Measurements from ENCODE around the gene OSCAR. TPM values are rescaled to one million over a fixed set of nuclear protein-coding genes. Genes with fewer than 3 reads are reported as not detected.

The OSCAR gene
- total RNA-seq, result 1 to 10 TPM in 3 of 10 donors, under 1 TPM in 6, not detected in 1; 0.23 to 5.3 (median 0.40) TPM
- 1 to 10 TPM in 1 of 2 donors, under 1 TPM in 1; 0.22 to 1.0 TPM for polyA plus RNA-seq
- long read RNA-seq, donor 1, partial matches to known transcripts, result 1 of 2 reads
- long read RNA-seq, donor 1, other reads (novel, unspliced or antisense), result 1 of 2 reads
- long read RNA-seq, donor 2, result 0 reads
- long read RNA-seq, donor 3, partial matches to known transcripts, result 1 of 1 reads
- long read RNA-seq, donor 3, other reads (novel, unspliced or antisense), result 0 of 1 reads

GRCh38 chr19:54100561-54100960 is at the start of gene OSCAR:
TSS of gene OSCAR (minus strand) at chr19:54100803. CDS start at chr19:54100792, 11 bp downstream.
- 43 to 47% methylated on average over 5 of the region's 5 CpGs for WGBS, 2 donors
- H3K4me1 ChIP-seq, result peaks cover 4 to 45% (median 20%) of the 10 kb centered on the region in 9 donors
- peak within 1 kb of the TSS in 2 of 10 donors; percentile 11 to 50 for H3K4me3 ChIP-seq
- no peaks in the 10 kb centered on the region for H3K9me3 ChIP-seq
- TF ChIP-seq CTCF (IDR thresholded peaks at IDR 0.05), result no peak
- peak within 1 kb of the TSS in 1 of 10 donors; percentile 89 for H3K27ac ChIP-seq
- no peak for DNase-seq
- intact Hi-C loops (cut with DNase I), result loop anchor here in 3 of 10 donors (10.0 kb wide), 3 partner anchors 126 to 954 kb away; no protein-coding TSS in a partner anchor
- H3K36me3 ChIP-seq, result peaks cover 0 to 7% (median 0%) of the 10 kb centered on the region in 9 donors
- H3K27me3 ChIP-seq, result peaks cover 0 to 22% (median 12%) of the 10 kb centered on the region in 7 donors
- ATAC-seq, result no peak

GRCh38 chr19:54149021-54149812 is 48.6 kb upstream of the OSCAR start:
- Histone ChIP-seq H3K9me3 (no peaks in the 10 kb centered on the region), H3K4me1 (peaks cover 0 to 25% (median 16%) of the 10 kb centered on the region in 9 donors), H3K27me3 (no peaks in the 10 kb centered on the region), H3K36me3 (peaks cover 4 to 100% (median 93%) of the 10 kb centered on the region in 9 donors), H3K4me3 (no peak overlapping the region), H3K27ac (no peak overlapping the region)
- ATAC-seq, result no peak
- intact Hi-C loops (cut with DNase I), result no loop called here
- no peak for DNase-seq
- WGBS, 2 donors, result 81 to 83% methylated on average over 12 of the region's 12 CpGs
- TF ChIP-seq CTCF (IDR thresholded peaks at IDR 0.05), result no peak

GRCh38 chr19:54148158-54148557 is 47.6 kb upstream of the OSCAR start:
- Histone ChIP-seq H3K27me3 (no peaks in the 10 kb centered on the region), H3K27ac (peak overlapping the region in 7 of 10 donors; percentile 5 to 63 (median 40)), H3K4me1 (peaks cover 0 to 23% (median 11%) of the 10 kb centered on the region in 9 donors), H3K36me3 (peaks cover 9 to 100% (median 93%) of the 10 kb centered on the region in 9 donors), H3K4me3 (no peak overlapping the region), H3K9me3 (no peaks in the 10 kb centered on the region)
- no peak for TF ChIP-seq CTCF (IDR thresholded peaks at IDR 0.05)
- 67 to 73% methylated on average over 19 of the region's 19 CpGs for WGBS, 2 donors
- DNase-seq (no peak), ATAC-seq (peak in 4 of 8 donors; percentile 5 to 27 (median 7))
- intact Hi-C loops (cut with DNase I), result no loop called here

- peaks cover 0 to 23% (median 7%) of the 10 kb centered on the region in 9 donors for H3K4me1 ChIP-seq
- WGBS, 2 donors, result 70 to 73% methylated on average over 3 of the region's 3 CpGs
- intact Hi-C loops (cut with DNase I), result no loop called here
- H3K9me3 ChIP-seq, result no peaks in the 10 kb centered on the region
- H3K27me3 ChIP-seq, result no peaks in the 10 kb centered on the region
- H3K4me3 ChIP-seq, result no peak overlapping the region
- DNase-seq (peak; percentile 47 to 80), ATAC-seq (peak; percentile 10 to 82 (median 67))
- peaks cover 9 to 100% (median 93%) of the 10 kb centered on the region in 9 donors for H3K36me3 ChIP-seq
- peak in 1 of 9 donors; percentile 8 for TF ChIP-seq CTCF (IDR thresholded peaks at IDR 0.05)
- peak overlapping the region in 7 of 10 donors; percentile 5 to 63 (median 40) for H3K27ac ChIP-seq
These were observed 47.1 kb upstream of the OSCAR start for GRCh38 chr19:54147676-54148075.

All from heart right ventricle (tissue), 16 donors.